Stomach (tissue), 9 donors: Measurements from ENCODE around the gene SCN5A. TPM values are rescaled to one million over a fixed set of nuclear protein-coding genes. Genes with fewer than 3 reads are reported as not detected.

ENCODE experiments used
- DNase-seq, 2 donors: peaks; one replicate each; pipeline versions ENCODE4 v3.0.0 to v3.0.0-alpha.2; 2013 to 2019
- H3K27ac ChIP-seq, 5 donors: fragments of 200-600 bp in 4 of 5; sonication (generic) in 4 of 5; one replicate each; pipeline ENCODE4 v1.5.1; 2013 to 2019; ENCODE audit warnings: mild to moderate bottlenecking in 1 of 5, moderate library complexity in 1 of 5
- H3K27me3 ChIP-seq, 3 donors: fragments of 200-600 bp; sonication (generic); one replicate each; pipeline ENCODE4 v1.5.1; 2017 to 2019; ENCODE audit warnings: mixed run types in 1 of 3
- H3K36me3 ChIP-seq, 4 donors: fragments of 200-600 bp; sonication (generic); 1 replicate in 3 of 4; 2 replicates in 1 of 4; pipeline ENCODE4 v1.5.1; 2016 to 2019
- H3K4me1 ChIP-seq, 4 donors: fragments of 200-600 bp; sonication (generic); one replicate each; pipeline ENCODE4 v1.5.1; 2016 to 2019
- H3K4me3 ChIP-seq, 4 donors: fragments of 200-600 bp; sonication (generic) in 3 of 4; one replicate each; pipeline ENCODE4 v1.5.1; 2016 to 2019; ENCODE audit warnings: mild to moderate bottlenecking in 1 of 4
- H3K9me3 ChIP-seq, 4 donors: fragments of 200-600 bp; sonication (generic); one replicate each; pipeline ENCODE4 v1.5.1; 2016 to 2019
- CTCF ChIP-seq, 7 experiments: fragments of 450-650 bp in 4 of 7; fragments of 200-600 bp in 3 of 7; sonication (generic) in 3 of 7; IDR thresholded peaks; one replicate each; pipeline ENCODE4 v1.5.1; 2016 to 2019; ENCODE audit warnings: antibody characterized with exemption in 7 of 7, control low read depth in 2 of 7, mild to moderate bottlenecking in 1 of 7
- EP300 ChIP-seq: sonication (generic); formaldehyde crosslinking; IDR thresholded peaks from one replicate; pipeline ENCODE4 v1.6.1; 2017; ENCODE audit warnings: antibody characterized with exemption
- POLR2A ChIP-seq, 4 donors: fragments of 450-650 bp; IDR thresholded peaks; one replicate each; pipeline ENCODE4 v1.6.1; 2016; ENCODE audit warnings: antibody characterized with exemption in 4 of 4, control low read depth in 2 of 4, mild to moderate bottlenecking in 1 of 4, moderate library complexity in 1 of 4
- POLR2AphosphoS5 ChIP-seq, 3 donors: sonication (generic); formaldehyde crosslinking; IDR thresholded peaks; one replicate each; pipeline ENCODE4 v1.6.1; 2016; ENCODE audit warnings: antibody characterized with exemption in 3 of 3
- WGBS, 5 donors: extraction: QIAGEN DNeasy Blood & Tissue Kit in 3 of 5; methylation state at CpG; one replicate each; pipeline versions ENCODE4 v1.1.5 to v1.1.7; 2013 to 2018; 5-methylcytosine and 5-hydroxymethylcytosine counted together
- intact Hi-C: fragments of 100-400 bp; cut with DNase I; formaldehyde crosslinking; loops from one replicate; pipeline ENCODE4 v1.15.1; 2023; ENCODE audit warnings: low total_unique reads
- polyA plus RNA-seq, 3 donors: library from polyadenylated mRNA; stranded (reverse); fragments of 200-250 nt; gene quantifications; one replicate each; pipeline ENCODE4 v1.2.3, GENCODE V29; 2013
- total RNA-seq, 5 donors: library from RNA; depleted of rRNA; stranded (reverse); fragments of >200 nt; gene quantifications; one replicate each; pipeline versions ENCODE4 v1.1.0 to v1.2.3, GENCODE V29; 2014 to 2016
- donor health status: healthy with polysubstance abuse.
- donor health status: Bipolar disorder and iron deficiency.
- donor health status: healthy.

Gene SCN5A
- total and polyA plus RNA-seq, 8 donors, result 0.05 to 1.1 (median 0.10) TPM; not detected in 4

- H3K27me3 ChIP-seq, result peaks cover 0 to 50% (median 0%) of the 10 kb centered on the region in 3 donors
- no peak overlapping the region for H3K27ac ChIP-seq
- intact Hi-C loops, result no loop called here
- 49 to 60% (median 55%) methylated on average over 17 to 18 of the region's 18 CpGs for WGBS, 5 donors
- TF ChIP-seq POLR2AphosphoS5 (IDR thresholded peaks at IDR 0.05), result no peak
- TF ChIP-seq EP300, result no peak
- TF ChIP-seq POLR2A (IDR thresholded peaks at IDR 0.05), result no peak
- no peak for TF ChIP-seq CTCF (IDR thresholded peaks at IDR 0.05)
- no peaks in the 10 kb centered on the region for H3K36me3 ChIP-seq
- H3K4me1 ChIP-seq, result no peaks in the 10 kb centered on the region
- no peaks in the 10 kb centered on the region for H3K9me3 ChIP-seq
- no peak for DNase-seq
- H3K4me3 ChIP-seq, result no peak overlapping the region
Measured at GRCh38 chr3:38640661-38641452, 8.6 kb downstream of the SCN5A start.

GRCh38 chr3:38638354-38638753, 11.1 kb downstream of the SCN5A start:
- WGBS, 5 donors, result 59 to 77% (median 65%) methylated on average over 2 of the region's 2 CpGs
- H3K27me3 ChIP-seq, result peaks cover 0 to 38% (median 0%) of the 10 kb centered on the region in 3 donors
- H3K36me3 ChIP-seq, result no peaks in the 10 kb centered on the region
- no peak for DNase-seq
- no peaks in the 10 kb centered on the region for H3K4me1 ChIP-seq
- no peaks in the 10 kb centered on the region for H3K9me3 ChIP-seq
- TF ChIP-seq CTCF (IDR thresholded peaks at IDR 0.05), result no peak
- no peak for TF ChIP-seq EP300
- TF ChIP-seq POLR2AphosphoS5 (IDR thresholded peaks at IDR 0.05), result no peak
- no peak for TF ChIP-seq POLR2A (IDR thresholded peaks at IDR 0.05)
- H3K27ac ChIP-seq, result no peak overlapping the region
- no peak overlapping the region for H3K4me3 ChIP-seq
- intact Hi-C loops, result no loop called here

GRCh38 chr3:38637906-38638305, 11.6 kb downstream of the SCN5A start:
- 28 to 54% (median 49%) methylated on average over 5 of the region's 5 CpGs for whole genome bisulfite sequencing, 5 donors
- intact Hi-C loops, result no loop called here
- no peaks in the 10 kb centered on the region for H3K4me1 ChIP-seq

GRCh38 chr3:38636881-38637280, 12.6 kb downstream of the SCN5A start:
- H3K9me3 ChIP-seq, result no peaks in the 10 kb centered on the region
- no peaks in the 10 kb centered on the region for H3K4me1 ChIP-seq
- no peaks in the 10 kb centered on the region for H3K36me3 ChIP-seq
- no peak for DNase-seq
- no peak overlapping the region for H3K4me3 ChIP-seq
- WGBS, 5 donors, result 73 to 88% (median 86%) methylated on average over 6 of the region's 6 CpGs
- H3K27ac ChIP-seq, result no peak overlapping the region
- peaks cover 0 to 36% (median 0%) of the 10 kb centered on the region in 3 donors for H3K27me3 ChIP-seq
- no peak for TF ChIP-seq POLR2A (IDR thresholded peaks at IDR 0.05)
- TF ChIP-seq CTCF (IDR thresholded peaks at IDR 0.05), result no peak
- TF ChIP-seq EP300, result no peak
- TF ChIP-seq POLR2AphosphoS5 (IDR thresholded peaks at IDR 0.05), result no peak
- intact Hi-C loops, result no loop called here

More at GRCh38 chr3:38637906-38638305, 11.6 kb downstream of the SCN5A start:
- H3K9me3 ChIP-seq, result no peaks in the 10 kb centered on the region
- peaks cover 0 to 38% (median 0%) of the 10 kb centered on the region in 3 donors for H3K27me3 ChIP-seq
- TF ChIP-seq POLR2A (IDR thresholded peaks at IDR 0.05), result no peak
- TF ChIP-seq CTCF (IDR thresholded peaks at IDR 0.05), result no peak
- TF ChIP-seq EP300, result no peak
- no peak for TF ChIP-seq POLR2AphosphoS5 (IDR thresholded peaks at IDR 0.05)
- no peak overlapping the region for H3K4me3 ChIP-seq
- no peaks in the 10 kb centered on the region for H3K36me3 ChIP-seq
- H3K27ac ChIP-seq, result no peak overlapping the region
- DNase-seq, result no peak
